RPMI8226 (cell line): ENCODE results near the gene CIPC.

Source experiments
- DNase-seq: peaks from one replicate; pipeline ENCODE4 v3.0.0-alpha.2; 2015

The CIPC gene

DNA sequence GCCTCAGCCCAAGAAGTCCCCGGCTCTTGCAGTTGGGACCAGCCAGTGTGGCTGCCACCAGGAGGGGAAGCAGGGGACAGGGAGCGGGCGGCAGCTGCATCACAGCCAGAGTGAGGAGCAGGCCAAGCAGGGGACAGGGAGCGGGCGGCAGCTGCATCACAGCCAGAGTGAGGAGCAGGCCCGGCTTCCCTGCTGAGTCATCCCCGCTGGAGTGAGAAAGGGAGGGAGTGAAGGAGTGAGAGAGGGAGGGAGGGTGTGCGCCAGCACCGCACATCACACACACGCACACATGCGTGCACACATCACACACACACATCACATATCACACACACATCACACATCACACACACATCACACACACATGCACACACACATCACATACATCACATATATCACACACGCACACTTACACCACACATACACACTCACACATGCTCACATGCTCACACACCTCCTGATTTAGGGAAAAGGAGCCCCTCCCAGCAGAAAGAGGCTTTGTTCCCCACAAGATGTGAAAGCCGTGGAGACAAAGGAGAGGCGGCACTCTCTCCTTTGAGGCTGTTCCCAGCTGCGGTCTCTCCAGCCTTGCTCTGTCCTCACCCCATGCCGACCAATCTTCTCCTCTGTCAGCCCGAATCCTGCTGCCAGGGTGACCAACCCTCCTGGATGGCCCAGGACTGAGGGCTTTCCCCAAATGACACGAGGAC, 60.3 kb downstream of the CIPC start:
- DNase-seq: no peak

DNA sequence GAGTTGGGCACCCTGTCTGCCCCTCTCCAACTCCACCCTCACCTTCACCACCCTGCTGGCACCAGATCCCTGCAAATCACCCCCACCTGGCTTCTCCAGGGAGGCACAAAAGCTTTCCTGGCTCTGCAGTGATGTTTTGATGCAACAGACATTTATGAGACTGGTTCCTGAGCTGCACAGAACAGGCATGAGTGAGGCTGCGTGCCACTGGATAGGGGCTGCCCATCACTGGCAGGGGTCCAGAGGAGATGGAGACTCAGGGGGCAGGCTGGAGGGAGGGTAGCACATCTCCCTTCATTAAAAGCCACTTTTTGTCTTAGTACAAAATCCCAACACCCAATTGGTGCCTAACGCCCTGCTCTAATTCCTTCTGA, 60.8 kb downstream of the CIPC start:
- DNase-seq: no peak

DNA sequence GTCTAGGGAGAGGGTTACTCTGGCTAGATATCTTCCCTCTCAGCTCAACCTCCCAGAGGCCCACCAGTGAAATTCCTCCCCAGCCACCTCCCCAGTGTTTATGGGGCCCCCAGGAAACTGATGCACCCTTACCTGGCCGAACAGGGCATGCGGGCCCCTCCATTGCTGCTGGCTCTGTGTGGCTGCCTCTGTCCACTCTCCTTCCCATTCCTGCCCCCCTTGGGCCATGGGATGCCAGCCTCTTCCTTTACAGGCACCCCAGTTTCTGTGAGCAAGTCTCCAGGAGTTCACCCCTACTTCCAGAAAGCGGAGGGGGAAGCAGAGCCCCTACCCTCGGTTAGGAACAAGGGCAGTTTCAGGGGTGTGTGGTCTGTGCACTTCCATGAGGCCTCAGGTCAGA, 63.0 kb downstream of the CIPC start:
- no peak for DNase-seq
